A204.1 (cell line): ENCODE data around the gene SNRPF.

Source experiments
- FAIRE-seq: peaks from 2 replicates; lab custom pipeline; 2012; peaks lifted over from hg19 to GRCh38; lab: Jason Lieb, UNC

Gene SNRPF

DNA sequence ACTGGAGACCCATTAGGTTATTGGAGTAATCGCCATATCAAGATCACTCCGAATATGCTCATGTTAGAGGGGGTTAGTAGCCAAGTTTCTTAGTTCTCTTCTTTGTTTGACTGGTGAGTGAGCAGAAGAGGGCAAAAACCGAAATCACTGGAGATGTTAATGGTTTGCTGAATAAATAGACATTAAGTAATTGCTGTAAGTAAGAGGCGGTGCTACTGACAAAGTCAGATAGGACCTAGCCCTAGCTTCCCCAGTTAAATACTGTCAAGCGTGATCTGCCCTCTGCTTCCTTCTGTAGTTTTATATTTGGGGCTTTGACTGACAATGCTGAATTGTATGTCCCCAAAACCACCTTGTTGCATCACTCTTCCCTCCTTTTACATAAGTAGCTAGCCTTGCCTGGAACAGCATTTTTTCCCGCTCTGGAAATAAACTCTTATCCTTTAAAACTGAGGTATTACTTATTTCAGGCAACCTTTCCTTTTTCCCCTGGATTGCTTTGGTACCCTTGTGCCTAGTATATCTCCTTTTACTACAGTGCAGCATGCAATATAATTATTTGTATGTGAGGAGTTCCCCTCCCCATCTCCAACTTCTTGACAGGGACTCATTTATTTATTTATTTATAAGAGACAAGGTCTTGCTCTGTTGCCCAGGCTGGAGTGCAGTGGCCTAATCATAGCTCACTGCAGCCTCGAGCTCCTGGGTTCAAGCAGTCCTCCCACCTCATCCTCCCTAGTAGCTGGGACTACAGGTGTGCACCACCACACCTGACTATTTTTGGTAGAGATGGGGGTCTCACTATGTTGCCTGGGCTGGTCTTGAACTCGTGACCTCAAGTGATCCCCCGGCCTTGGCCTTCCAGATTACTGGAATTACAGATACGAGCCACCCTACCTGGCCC lies 1.4 kb downstream of the SNRPF start:
- no peak for FAIRE-seq

- FAIRE-seq, result no peak
Observed at GRCh38 chr12:95862038-95862437, 3.3 kb downstream of the SNRPF start.

DNA sequence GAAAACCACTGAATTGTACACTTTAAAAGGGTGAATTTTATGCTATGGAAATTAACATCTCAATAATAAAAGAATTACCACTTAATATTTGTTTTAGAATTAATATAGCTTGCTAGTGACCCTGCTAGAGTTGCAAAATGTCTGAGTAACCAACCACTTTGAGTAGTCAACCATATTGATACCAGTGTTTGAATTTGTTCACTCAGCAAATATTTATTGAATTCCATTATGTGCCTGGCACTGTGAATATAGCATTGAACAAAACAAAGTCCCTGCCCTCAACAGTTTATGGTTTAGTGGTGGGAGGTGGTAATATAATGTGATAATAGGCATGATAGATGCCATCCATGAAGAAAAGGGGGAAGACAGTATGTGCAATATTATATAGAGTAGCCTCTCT lies 4.6 kb downstream of the SNRPF start:
- no peak for FAIRE-seq

DNA sequence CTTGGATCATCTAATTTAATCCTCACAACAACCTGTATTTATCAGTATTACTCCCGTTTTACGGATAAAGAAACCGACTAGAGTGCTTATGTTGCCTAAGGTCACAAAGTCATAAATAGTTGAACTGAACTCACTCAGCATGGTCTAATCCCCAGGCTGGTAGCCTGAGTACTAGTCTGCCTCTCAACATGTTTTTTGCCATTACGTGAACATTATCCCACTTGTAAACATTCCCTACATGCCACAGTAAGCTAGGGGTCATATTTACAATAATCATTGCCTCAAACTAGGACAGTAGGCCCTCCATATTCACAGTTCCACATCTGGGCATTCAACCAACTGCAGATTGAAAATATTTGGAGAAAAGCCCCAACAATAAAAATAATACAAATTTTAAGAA lies 12.1 kb downstream of the SNRPF start:
- no peak for FAIRE-seq

DNA sequence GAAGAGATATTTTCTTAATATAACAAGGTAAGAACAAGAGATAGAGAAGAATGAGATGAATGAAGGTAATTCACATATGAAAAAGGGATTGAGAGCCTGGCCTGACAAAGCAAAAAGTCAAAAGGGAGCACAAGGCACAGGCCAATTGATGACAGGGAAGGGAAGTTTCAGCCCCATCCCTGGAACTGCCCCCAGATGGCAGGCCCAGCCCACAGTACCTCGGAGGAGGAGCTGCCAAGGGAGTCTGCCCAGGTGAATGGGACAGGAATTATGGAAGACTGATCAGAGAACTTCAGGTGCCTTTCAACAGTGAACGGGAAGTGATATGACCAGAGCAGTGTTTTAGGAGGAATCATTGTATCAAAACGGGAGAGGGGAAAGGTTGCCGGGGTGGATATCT lies 15.7 kb downstream of the SNRPF start:
- FAIRE-seq, result no peak

GRCh38 chr12:95877622-95878021 lies 18.9 kb downstream of the SNRPF start:
- FAIRE-seq, result no peak

DNA sequence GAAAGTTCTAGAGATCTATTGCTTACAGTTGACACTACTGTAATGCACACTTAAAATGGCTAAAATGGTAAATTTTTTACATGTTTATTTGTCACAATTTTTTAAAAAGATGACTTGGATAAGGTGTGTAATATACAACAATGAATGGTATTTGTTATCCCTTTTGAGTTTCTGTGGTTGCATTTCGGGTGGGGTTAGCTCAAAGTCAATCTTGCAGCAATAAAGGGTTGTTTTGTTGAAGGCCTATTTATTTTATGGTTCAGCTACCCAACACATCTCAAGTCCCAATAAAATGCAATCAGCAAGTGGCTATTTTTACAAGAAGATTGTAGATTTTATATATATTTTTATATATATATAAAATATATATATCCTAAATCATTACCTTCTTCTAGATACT lies 22.1 kb downstream of the SNRPF start:
- no peak for FAIRE-seq

DNA sequence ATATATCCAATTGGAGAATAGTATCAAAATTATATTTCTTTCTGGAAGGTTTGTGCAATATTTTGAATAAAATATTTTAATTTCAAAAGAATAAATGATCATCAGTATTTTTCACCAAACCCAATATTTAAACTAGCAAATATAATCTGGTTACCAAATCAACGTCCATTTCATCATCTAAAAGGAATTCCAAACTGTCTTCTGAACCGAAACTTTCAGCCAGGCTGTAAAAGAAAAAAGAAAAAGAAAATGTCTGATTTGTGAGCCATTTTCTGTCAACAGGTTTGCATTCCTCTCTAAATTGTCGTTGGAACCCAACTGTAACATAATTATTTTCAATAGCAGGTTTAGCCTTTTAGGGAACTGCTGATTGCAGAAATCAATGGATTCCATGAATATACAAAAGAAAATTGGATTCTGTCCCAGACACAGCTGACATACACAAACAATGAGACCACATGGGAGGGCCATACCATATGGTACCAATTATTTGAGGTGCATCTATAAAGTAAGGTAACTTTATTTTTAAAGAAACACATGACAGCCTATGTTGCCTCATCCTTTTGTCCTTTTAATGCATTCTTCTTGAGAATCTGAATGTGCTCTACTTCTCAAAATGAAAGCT lies 22.7 kb downstream of the SNRPF start:
- peak; percentile 70 for FAIRE-seq

GRCh38 chr12:95882080-95882479 lies 23.3 kb downstream of the SNRPF start:
- FAIRE-seq, result no peak

DNA sequence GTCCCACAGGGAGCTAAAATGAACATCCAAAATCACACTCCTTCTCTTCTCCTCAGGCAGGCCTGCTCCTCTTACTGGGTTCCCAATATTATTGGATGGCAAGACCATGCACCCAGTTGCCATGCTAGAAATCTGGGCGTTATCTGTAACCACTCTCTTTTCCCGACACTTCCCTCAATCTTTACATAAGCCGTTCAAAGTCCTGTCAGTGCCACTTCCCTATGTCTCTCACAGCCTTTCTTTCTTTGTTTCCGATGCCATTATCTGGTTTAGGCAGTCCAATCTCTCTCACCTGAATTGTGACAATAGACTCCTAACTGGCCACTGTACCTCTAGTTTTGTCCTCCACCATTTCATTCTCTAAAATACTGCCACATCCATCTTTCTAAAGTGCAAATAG lies 24.1 kb downstream of the SNRPF start:
- no peak for FAIRE-seq

GRCh38 chr12:95884998-95885397 lies 26.2 kb downstream of the SNRPF start:
- FAIRE-seq, result no peak

GRCh38 chr12:95887311-95887710 lies 28.6 kb downstream of the SNRPF start:
- no peak for FAIRE-seq

DNA sequence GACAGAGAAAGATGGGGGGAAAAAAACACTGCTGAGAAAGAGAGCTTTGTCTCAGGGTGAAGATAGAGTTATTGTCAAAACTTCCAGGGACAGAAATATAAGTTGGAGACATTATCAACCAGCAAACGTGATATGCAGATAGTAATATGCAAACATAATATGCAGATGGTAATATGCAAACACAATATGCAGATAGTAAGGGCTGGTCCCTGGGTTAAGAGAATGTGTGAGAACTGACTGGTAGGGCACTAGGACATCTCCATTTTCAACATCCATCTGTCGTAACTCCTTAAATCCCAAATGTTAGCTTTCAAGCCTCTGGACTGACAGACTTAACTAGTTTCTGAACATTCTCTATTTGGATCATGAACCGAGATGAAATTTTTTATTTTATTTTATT lies 32.2 kb downstream of the SNRPF start:
- FAIRE-seq, result no peak

GRCh38 chr12:95896846-95897245 lies 38.1 kb downstream of the SNRPF start:
- FAIRE-seq, result no peak

GRCh38 chr12:95898081-95898480 lies 39.3 kb downstream of the SNRPF start:
- no peak for FAIRE-seq

- FAIRE-seq, result no peak
Observed at GRCh38 chr12:95908573-95908972, 49.8 kb downstream of the SNRPF start.

GRCh38 chr12:95909871-95910270 lies 51.1 kb downstream of the SNRPF start:
- no peak for FAIRE-seq
